Uterus (tissue), 2 donors: Measurements from ENCODE around the gene AKNA.

ENCODE experiments used
- CTCF ChIP-seq, 4 experiments: fragments of 200-600 bp in 2 of 4; fragments of 450-650 bp in 2 of 4; sonication (generic) in 2 of 4; IDR thresholded peaks; one replicate each; pipeline ENCODE4 v1.5.1; 2016 to 2019; ENCODE audit warnings: antibody characterized with exemption in 4 of 4, mild to moderate bottlenecking in 2 of 4, moderate library complexity in 1 of 4
- POLR2A ChIP-seq, 2 donors: fragments of 450-650 bp; IDR thresholded peaks; one replicate each; pipeline ENCODE4 v1.6.1; 2016; ENCODE audit warnings: antibody characterized with exemption in 2 of 2, mild to moderate bottlenecking in 1 of 2, moderate library complexity in 1 of 2

DNA sequence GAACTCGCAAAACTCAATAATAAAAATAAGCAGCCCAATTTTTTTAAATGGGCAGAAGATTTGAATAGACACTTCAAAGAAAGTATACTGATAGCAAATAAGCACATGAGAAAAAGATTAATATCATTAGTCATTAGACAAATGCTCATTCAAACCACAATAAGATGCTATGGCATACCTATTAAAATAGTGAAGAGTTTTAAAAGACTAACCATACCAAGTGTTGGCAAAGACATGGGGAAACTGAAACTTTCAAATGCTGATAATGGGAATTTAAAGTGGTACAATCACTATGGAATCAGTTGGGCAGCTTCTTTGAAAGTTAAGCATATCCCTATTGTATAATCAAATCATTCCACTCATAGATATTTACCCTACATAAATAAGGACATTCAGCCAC lies 91.4 kb downstream of the AKNA start:
- TF ChIP-seq POLR2A (IDR thresholded peaks at IDR 0.05) (no peak), CTCF (IDR thresholded peaks at IDR 0.05) (no peak)
